Cardiac atrium fibroblast (primary cell): ENCODE data around the gene CTF1. TPM values are rescaled to one million over a fixed set of nuclear protein-coding genes. Genes with fewer than 3 reads are reported as not detected.

Source experiments
- total RNA-seq: library from RNA; depleted of rRNA; stranded (reverse); fragments of >200 nt; gene quantifications from 2 replicates; pipeline ENCODE4 v1.2.3, GENCODE V29; 2015

Gene CTF1
- 0.54 and 0.81 TPM in 2 replicates for total RNA-seq

GRCh38 chr16:30896261-30896888, at the start of gene CTF1:
TSS of gene CTF1 (plus strand) at chr16:30896614. CDS start at chr16:30896644, 30 bp downstream.

DNA sequence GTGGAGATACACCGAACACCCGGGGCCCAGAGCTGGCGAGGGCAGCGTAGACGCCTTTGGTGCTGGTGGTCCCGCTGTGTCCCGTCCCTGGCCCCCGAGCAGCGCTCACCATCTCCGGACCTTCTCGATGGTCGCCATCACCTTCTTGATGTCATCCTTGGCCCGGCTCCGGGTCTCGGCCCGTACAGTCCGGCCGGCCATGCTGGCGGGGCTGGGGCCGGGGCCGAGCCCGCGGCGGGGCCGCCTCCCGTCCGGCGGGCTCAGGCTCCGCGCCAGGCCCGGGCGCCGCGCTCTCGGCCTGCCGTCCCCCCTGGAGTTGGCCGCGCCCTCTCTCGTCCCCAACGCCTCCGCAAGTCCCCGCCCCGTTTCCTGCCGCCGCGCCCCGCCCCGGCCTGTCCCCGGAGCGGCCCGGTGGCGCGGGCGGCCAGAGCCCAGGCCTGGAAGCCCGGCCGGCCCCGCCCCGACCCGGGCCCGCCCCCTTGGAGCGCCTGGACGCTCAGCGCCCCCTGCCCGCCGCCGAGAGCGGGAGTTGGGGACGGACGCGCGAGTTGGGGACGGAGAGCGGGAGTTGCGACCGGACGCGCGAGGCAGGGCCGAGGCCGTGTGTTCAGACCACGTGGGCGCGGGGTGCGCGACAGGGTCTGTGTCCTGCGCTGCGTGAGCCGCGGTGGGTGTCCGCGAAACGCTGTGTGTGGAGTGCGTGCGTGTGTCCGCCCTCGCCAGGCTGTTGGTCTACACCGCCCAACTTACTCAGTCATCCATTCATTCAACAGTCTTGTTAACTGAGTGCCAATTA, 2.5 kb upstream of the CTF1 start, which contains the start of gene BCL7C:
TSS of gene BCL7C (minus strand) at position 334 of the 796 bp plus-strand sequence. CDS start at position 201, 133 bp downstream.

DNA sequence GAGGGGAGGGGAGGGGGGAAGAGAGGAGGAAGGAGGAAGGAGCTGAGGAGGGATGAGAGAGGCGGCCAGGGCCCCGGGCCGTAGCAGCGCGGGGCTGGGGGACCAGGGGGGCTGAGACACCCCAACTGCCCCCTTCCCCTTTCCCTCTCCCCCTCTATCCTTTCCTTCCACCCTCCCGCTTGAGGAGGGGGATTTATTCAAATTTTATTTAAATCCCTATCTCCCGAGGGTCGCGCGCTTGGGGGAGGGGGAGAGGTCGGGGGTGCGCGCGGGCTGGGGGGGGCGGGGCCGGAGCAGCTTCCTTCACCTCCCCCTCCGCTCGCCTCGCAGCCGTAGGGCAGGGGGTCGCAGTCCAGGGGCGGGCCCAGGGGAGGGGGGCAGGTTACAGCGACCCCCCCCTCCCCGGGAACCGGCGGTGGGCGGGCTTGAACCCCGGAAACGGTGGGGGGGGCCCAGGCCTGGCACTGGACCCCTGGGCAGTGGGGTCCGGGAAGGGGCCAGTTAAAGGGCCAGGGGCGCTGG, 27.2 kb downstream of the CTF1 start, which contains the start of gene FBXL19:
TSS of gene FBXL19 (plus strand) at position 19 of the 522 bp plus-strand sequence. CDS start 2,183 bp downstream, outside the sequence.

DNA sequence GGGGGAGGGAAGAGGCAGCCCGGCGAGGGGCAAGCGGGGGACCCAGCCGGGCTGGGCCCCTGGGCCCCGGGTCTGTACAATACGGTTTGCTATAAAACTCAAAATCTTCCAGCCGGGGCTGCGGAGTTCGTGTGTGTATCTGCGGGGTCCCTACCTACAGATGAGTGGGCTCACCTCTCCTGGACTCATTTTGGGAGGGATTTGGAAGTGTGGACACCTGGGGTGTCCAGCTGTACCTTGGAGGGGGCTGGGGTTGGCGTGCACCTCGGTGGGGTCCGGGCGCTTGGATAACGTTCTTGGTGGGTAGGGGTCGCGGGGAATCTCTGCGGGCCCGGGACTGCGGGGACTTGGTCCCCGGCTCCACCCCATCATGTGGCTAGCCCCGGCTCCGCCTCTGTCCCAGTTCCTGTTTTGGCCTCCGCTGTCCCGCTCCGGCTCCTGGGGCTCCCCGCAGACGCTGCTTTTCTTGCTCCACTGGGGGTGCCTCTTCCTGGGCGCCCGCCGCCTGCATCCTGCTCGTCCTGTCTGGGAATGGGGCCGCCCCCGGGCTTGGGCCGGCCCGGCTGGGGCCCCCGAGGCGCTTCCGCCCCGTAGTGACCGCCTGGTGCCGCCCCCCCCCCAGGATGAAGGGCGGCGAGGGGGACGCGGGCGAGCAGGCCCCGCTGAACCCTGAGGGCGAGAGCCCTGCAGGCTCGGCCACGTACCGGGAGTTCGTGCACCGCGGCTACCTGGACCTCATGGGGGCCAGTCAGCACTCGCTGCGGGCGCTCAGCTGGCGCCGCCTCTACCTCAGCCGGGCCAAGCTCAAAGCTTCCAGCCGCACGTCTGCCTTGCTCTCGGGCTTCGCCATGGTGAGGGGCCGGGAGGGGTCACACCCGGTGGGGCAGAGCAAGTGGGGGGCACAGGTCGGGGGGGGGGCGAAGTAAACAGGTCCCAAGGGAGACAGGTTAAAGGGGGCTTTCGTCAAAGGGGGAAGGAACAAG, 52.5 kb downstream of the CTF1 start, which contains the start of gene ORAI3:
TSS of gene ORAI3 (plus strand) at position 402 of the 983 bp plus-strand sequence. CDS start at position 624, 222 bp downstream.

Other genes starting within 250 kb of the CTF1 start
- 5.0 and 12.6 TPM in 2 replicates for gene PRR14, start 245.7 kb upstream of the CTF1 start, total RNA-seq
- 17.8 and 19.7 TPM in 2 replicates for gene FBRS, start 238.2 kb upstream of the CTF1 start, total RNA-seq
- gene SRCAP, start 197.4 kb upstream of the CTF1 start, total RNA-seq = 10.8 and 13.1 TPM in 2 replicates
- gene PHKG2, start 148.2 kb upstream of the CTF1 start, total RNA-seq = 14.4 and 18.3 TPM in 2 replicates
- 2.1 TPM in 1 of 2 replicates, not detected in the other for gene CFAP119, start 134.6 kb upstream of the CTF1 start, total RNA-seq
- gene RNF40, start 134.3 kb upstream of the CTF1 start, total RNA-seq = 56.7 and 58.8 TPM in 2 replicates
- gene ZNF629, start 109.4 kb upstream of the CTF1 start, total RNA-seq = 12.1 and 12.8 TPM in 2 replicates
- 39.0 and 40.1 TPM in 2 replicates for gene BCL7C, start 2.5 kb upstream of the CTF1 start, total RNA-seq
- 15.2 and 21.5 TPM in 2 replicates for gene FBXL19, start 27.0 kb downstream of the CTF1 start, total RNA-seq
- gene ORAI3, start 52.5 kb downstream of the CTF1 start, total RNA-seq = 23.8 and 44.4 TPM in 2 replicates
- 3.1 and 4.5 TPM in 2 replicates for gene SETD1A, start 61.1 kb downstream of the CTF1 start, total RNA-seq
- 6.8 and 11.6 TPM in 2 replicates for gene HSD3B7, start 88.6 kb downstream of the CTF1 start, total RNA-seq
- gene STX1B, start 114.0 kb downstream of the CTF1 start, total RNA-seq = 0.16 and 0.18 TPM in 2 replicates
- 22.9 and 25.9 TPM in 2 replicates for gene STX4, start 136.9 kb downstream of the CTF1 start, total RNA-seq
- 9.2 and 15.9 TPM in 2 replicates for gene ZNF668, start 177.6 kb downstream of the CTF1 start, total RNA-seq
- gene ZNF646, start 177.8 kb downstream of the CTF1 start, total RNA-seq = 12.6 and 24.2 TPM in 2 replicates
- 2.6 and 6.1 TPM in 2 replicates for gene PRSS53, start 192.3 kb downstream of the CTF1 start, total RNA-seq
- 264 and 274 TPM in 2 replicates for gene VKORC1, start 198.2 kb downstream of the CTF1 start, total RNA-seq
- 80.5 and 118 TPM in 2 replicates for gene BCKDK, start 211.8 kb downstream of the CTF1 start, total RNA-seq
- gene KAT8, start 221.1 kb downstream of the CTF1 start, total RNA-seq = 17.3 and 29.5 TPM in 2 replicates
- gene PRSS8, start 239.1 kb downstream of the CTF1 start, total RNA-seq = not detected in 2 replicates